Measurements from ENCODE around the gene TBC1D8.

DNA sequence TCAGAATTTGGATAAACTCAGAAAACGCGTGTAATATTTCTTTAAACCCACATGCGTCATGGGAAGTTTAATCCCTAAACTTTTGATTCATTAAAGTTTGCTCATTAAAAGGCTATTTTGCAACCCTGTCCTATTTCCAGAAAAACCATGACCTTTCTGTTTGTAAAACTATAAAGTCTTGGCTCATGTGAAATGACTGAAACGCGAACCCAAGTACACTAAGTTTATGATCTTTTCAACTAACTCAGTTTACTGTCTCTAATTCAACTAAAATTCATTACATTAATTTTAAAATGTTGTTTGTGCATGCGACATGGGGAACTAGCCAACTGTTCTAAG is 153.0 kb downstream of the TBC1D8 start:
- TF ChIP-seq CTCF (conservative IDR thresholded peaks at IDR 0.05; ENCODE audit: low read depth, low read length): no peak
- no peak for TF ChIP-seq EZH2 (IDR thresholded peaks at IDR 0.05; ENCODE audit: borderline replicate concordance, low read depth, low read length, poor library complexity, severe bottlenecking)

All from A673 (cell line).